Smooth muscle cell (in vitro differentiated cells): ENCODE data around the gene AP3S2. TPM values are rescaled to one million over a fixed set of nuclear protein-coding genes. Genes with fewer than 3 reads are reported as not detected.

ENCODE experiments used
- DNase-seq: peaks from one replicate; lab custom pipeline; 2025; ENCODE audit not compliant: unreplicated experiment; lab: John Stamatoyannopoulos, UW
- H2AFZ ChIP-seq: fragments of 200-600 bp; sonication (generic); 2 replicates; pipeline ENCODE4 v1.6.0; 2016; ENCODE audit warnings: antibody characterized with exemption, low read depth, mild to moderate bottlenecking
- H3F3A ChIP-seq: fragments of 200-600 bp; sonication (generic); 2 replicates; pipeline ENCODE4 v1.6.0; 2017; ENCODE audit warnings: antibody characterized with exemption, low read depth
- H3K27ac ChIP-seq: fragments of 200-600 bp; sonication (generic); 2 replicates; pipeline ENCODE4 v1.5.1; 2016; ENCODE audit warnings: low read depth, mild to moderate bottlenecking
- H3K27me3 ChIP-seq: fragments of 200-600 bp; sonication (generic); 2 replicates; pipeline ENCODE4 v1.6.1; 2016; ENCODE audit warnings: low read depth, mild to moderate bottlenecking
- H3K36me3 ChIP-seq: fragments of 200-600 bp; sonication (generic); 2 replicates; pipeline ENCODE4 v1.5.1; 2016; ENCODE audit warnings: low read depth
- H3K4me1 ChIP-seq: fragments of 200-600 bp; sonication (generic); 2 replicates; pipeline ENCODE4 v1.5.1; 2016; ENCODE audit warnings: low read depth
- H3K4me2 ChIP-seq: fragments of 200-600 bp; sonication (generic); 2 replicates; pipeline ENCODE4 v1.6.0; 2016; ENCODE audit warnings: mild to moderate bottlenecking
- H3K4me3 ChIP-seq: fragments of 200-600 bp; sonication (generic); 2 replicates; pipeline ENCODE4 v1.5.1; 2016; ENCODE audit warnings: mild to moderate bottlenecking
- H3K79me2 ChIP-seq: fragments of 200-600 bp; sonication (generic); 2 replicates; pipeline ENCODE4 v1.6.0; 2016; ENCODE audit warnings: low read depth, mild to moderate bottlenecking
- H3K9ac ChIP-seq: fragments of 200-600 bp; sonication (generic); 2 replicates; pipeline ENCODE4 v1.6.0; 2016; ENCODE audit warnings: low read depth
- H3K9me3 ChIP-seq: fragments of 200-600 bp; sonication (generic); replicated peaks from 2 replicates; pipeline ENCODE4 v1.5.1; 2016; ENCODE audit warnings: low read depth
- H4K20me1 ChIP-seq: fragments of 200-600 bp; sonication (generic); 2 replicates; pipeline ENCODE4 v1.6.0; 2016; ENCODE audit warnings: low read depth
- WGBS: methylation state at CpG from one replicate; pipeline ENCODE4 v1.1.7; 2016; ENCODE audit warnings: low lambda C conversion rate; 5-methylcytosine and 5-hydroxymethylcytosine counted together
- polyA plus RNA-seq: library from polyadenylated mRNA; unstranded; fragments of >200 nt; fragmentation: Nextera tagmentation; extraction: Ambion mirVana; gene quantifications from 2 replicates; pipeline ENCODE4 v1.2.1, GENCODE V29; 2016
- total RNA-seq: library from RNA; depleted of rRNA; stranded (reverse); fragments of >200 nt; gene quantifications from 2 replicates; pipeline ENCODE4 v1.2.3, GENCODE V29; 2014
- TF ChIP-seq, protein P1 (sequence below): fragments of 200-600 bp; sonication (generic); IDR thresholded peaks from 2 replicates; pipeline ENCODE4 v1.5.1; 2017; ENCODE audit warnings: borderline replicate concordance, mild to moderate bottlenecking, antibody characterized with exemption; ENCODE audit not compliant: insufficient read depth, poor library complexity, severe bottlenecking

The AP3S2 gene
- total and polyA plus RNA-seq, 2 experiments from 2014 or later, result 9.4 to 55.8 TPM

DNA sequence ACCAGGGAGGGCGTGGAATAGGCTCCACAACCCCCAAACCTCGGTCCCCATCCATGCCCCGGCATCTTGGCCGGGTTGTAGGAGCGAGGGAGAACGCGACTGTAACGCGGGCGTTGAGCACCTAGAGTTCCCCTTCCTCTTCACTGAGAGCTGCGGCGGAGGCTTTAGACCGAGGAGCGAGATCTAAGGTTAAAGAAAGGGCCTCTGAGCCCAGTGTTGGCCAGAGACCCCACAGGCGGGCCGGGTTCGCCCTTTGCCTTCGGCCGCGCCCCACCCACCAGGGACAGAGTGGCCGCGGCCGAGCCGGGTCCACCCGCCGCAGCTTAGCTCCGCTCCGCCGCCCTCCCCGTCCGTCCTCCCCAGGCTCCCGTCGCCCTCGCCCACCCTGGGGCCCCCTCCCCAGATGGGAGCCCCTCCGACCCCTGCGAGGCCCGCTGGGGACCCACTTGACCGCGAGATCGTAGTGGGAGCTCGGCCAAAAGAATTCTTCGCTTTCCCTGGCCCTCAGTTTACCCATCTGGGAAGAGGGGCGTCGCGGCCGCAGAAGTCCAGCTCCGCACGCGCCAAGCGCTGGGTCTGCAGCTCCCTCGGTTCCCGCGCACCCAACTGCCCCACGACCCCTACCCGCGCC lies 79.6 kb downstream of the AP3S2 start:
- no peaks in the 10 kb centered on the region for H4K20me1 ChIP-seq
- H2AFZ ChIP-seq, result peak overlapping the region; percentile 49
- H3K4me2 ChIP-seq, result peak overlapping the region; percentile 88
- peak overlapping the region; percentile 76 for H3K4me3 ChIP-seq
- DNase-seq, result no peak
- no peaks in the 10 kb centered on the region for H3K36me3 ChIP-seq
- 28% methylated on average over 50 of the region's 56 CpGs for WGBS
- no peaks in the 10 kb centered on the region for H3K9me3 ChIP-seq
- peak overlapping the region; percentile 43 for H3K9ac ChIP-seq
- no peaks in the 10 kb centered on the region for H3K79me2 ChIP-seq
- peaks cover 4% of the 10 kb centered on the region for H3K4me1 ChIP-seq
- TF ChIP-seq, protein P1, sequence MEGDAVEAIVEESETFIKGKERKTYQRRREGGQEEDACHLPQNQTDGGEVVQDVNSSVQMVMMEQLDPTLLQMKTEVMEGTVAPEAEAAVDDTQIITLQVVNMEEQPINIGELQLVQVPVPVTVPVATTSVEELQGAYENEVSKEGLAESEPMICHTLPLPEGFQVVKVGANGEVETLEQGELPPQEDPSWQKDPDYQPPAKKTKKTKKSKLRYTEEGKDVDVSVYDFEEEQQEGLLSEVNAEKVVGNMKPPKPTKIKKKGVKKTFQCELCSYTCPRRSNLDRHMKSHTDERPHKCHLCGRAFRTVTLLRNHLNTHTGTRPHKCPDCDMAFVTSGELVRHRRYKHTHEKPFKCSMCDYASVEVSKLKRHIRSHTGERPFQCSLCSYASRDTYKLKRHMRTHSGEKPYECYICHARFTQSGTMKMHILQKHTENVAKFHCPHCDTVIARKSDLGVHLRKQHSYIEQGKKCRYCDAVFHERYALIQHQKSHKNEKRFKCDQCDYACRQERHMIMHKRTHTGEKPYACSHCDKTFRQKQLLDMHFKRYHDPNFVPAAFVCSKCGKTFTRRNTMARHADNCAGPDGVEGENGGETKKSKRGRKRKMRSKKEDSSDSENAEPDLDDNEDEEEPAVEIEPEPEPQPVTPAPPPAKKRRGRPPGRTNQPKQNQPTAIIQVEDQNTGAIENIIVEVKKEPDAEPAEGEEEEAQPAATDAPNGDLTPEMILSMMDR, result no peak
- H3K27me3 ChIP-seq, result no peaks in the 10 kb centered on the region
- H3K27ac ChIP-seq, result no peak overlapping the region
- peaks cover 11% of the 10 kb centered on the region for H3F3A ChIP-seq

DNA sequence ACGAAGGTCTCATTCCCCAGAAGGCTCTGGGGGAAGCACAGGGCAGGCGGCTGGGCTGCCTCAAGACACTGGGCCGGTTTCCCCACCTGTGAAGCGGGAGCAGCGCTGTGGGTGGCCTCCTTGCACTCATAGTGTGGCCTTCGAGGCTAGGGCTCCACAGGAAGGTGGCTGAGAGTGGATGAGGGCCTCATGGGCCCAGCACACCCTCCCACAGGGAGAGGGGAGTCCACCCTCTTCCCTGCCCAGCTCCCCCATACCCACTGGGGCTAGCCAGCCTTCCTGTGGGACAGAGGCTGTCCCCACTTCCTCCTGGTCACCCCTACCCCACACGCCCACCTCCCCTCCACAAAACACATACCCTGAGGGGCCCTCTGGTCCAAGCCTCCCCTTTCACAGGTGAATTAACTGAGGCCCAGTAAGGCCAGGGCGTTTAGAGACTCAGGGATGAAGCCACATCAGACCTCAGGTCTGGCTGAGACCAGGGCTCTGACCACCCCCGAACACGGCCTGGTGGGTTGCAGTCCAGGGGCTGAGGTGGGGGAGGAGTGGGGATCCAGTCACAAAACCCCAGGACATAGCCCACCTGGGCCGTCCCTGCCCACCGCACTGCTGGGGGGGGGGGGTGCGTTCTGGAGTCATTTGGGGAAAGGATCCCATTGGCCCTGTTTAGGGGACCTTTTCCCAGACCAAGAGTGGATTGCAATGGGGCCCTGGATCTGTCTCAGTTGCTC lies 80.2 kb downstream of the AP3S2 start:
- H3F3A ChIP-seq, result peaks cover 11% of the 10 kb centered on the region
- no peak overlapping the region for H3K27ac ChIP-seq
- TF ChIP-seq, protein P1, result no peak
- DNase-seq, result no peak
- no peaks in the 10 kb centered on the region for H3K79me2 ChIP-seq
- H4K20me1 ChIP-seq, result no peaks in the 10 kb centered on the region
- H3K9ac ChIP-seq, result no peak overlapping the region
- peak overlapping the region; percentile 88 for H3K4me2 ChIP-seq
- no peaks in the 10 kb centered on the region for H3K27me3 ChIP-seq
- peak overlapping the region; percentile 76 for H3K4me3 ChIP-seq
- H3K36me3 ChIP-seq, result no peaks in the 10 kb centered on the region
- 88% methylated on average over 12 of the region's 13 CpGs for WGBS
- H2AFZ ChIP-seq, result no peak overlapping the region
- no peaks in the 10 kb centered on the region for H3K9me3 ChIP-seq
- H3K4me1 ChIP-seq, result peaks cover 9% of the 10 kb centered on the region

DNA sequence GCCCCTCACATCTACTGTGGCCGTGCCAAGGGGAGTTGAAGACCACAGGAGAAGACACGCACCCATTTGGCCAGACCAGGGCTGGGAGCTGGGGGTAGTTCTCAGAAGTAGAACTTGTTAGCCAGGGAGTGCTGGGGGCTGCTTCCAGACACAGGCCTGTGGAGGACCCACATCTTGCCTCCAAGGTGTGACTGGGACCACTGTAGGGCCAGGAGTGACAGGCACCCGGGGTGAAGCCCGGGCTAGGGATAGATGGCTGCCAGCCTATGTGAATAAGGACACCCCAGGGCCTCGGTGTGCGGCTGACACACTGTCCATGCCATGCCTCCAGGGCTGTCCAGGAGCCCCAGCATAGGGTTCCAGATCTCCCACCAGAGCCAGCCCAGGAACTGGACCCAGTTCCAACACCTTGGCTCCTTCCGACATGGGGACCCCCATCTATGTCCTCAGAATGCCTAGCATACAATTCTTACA lies 80.9 kb downstream of the AP3S2 start:
- no peak for DNase-seq
- TF ChIP-seq, protein P1, result no peak
- 97% methylated on average over 7 of the region's 7 CpGs for WGBS
- Histone ChIP-seq H3K4me3 (no peak overlapping the region), H3K9ac (no peak overlapping the region), H3K79me2 (no peaks in the 10 kb centered on the region), H3K4me1 (peaks cover 9% of the 10 kb centered on the region), H3F3A (peaks cover 11% of the 10 kb centered on the region), H3K4me2 (no peak overlapping the region), H3K27ac (no peak overlapping the region), H3K36me3 (no peaks in the 10 kb centered on the region), H2AFZ (no peak overlapping the region), H3K27me3 (no peaks in the 10 kb centered on the region), H4K20me1 (no peaks in the 10 kb centered on the region), H3K9me3 (no peaks in the 10 kb centered on the region)
